Colonic mucosa (tissue), 4 donors: Measurements from ENCODE around the gene FBXL13. TPM values are rescaled to one million over a fixed set of nuclear protein-coding genes. Genes with fewer than 3 reads are reported as not detected.

Source experiments
- DNase-seq: peaks from one replicate; pipeline ENCODE4 v3.0.0-alpha.2; 2020
- H3K27ac ChIP-seq: fragments of 200-600 bp; one replicate; pipeline ENCODE4 v1.8.0; 2021
- H3K27me3 ChIP-seq: fragments of 200-600 bp; one replicate; pipeline ENCODE4 v1.8.0; 2021
- H3K36me3 ChIP-seq: fragments of 200-600 bp; one replicate; pipeline ENCODE4 v1.8.0; 2021
- H3K4me1 ChIP-seq: fragments of 200-600 bp; one replicate; pipeline ENCODE4 v1.8.0; 2021; ENCODE audit warnings: mild to moderate bottlenecking
- H3K4me3 ChIP-seq: fragments of 200-600 bp; one replicate; pipeline ENCODE4 v1.8.0; 2021
- H3K9ac ChIP-seq, 2 donors: one replicate each; pipeline ENCODE4 v1.7.0; 2013; ENCODE audit warnings: control low read depth in 2 of 2, low read depth in 2 of 2, low read length in 2 of 2
- H3K9me3 ChIP-seq: fragments of 200-600 bp; one replicate; pipeline ENCODE4 v1.8.0; 2021
- CTCF ChIP-seq: fragments of 200-600 bp; IDR thresholded peaks from one replicate; pipeline ENCODE4 v1.8.0; 2022; ENCODE audit warnings: antibody characterized with exemption, mild to moderate bottlenecking
- intact Hi-C: fragments of 100-400 bp; cut with DNase I; formaldehyde crosslinking; loops from one replicate; pipeline ENCODE4 v1.14.1; 2022
- total RNA-seq, 2 donors: library from RNA; stranded (reverse); fragmentation: NEBNext Ultra II Directional in 1 of 2; extraction: Animal tissue kit (Norgen Biotek cat#: 25700) in 1 of 2; gene quantifications; one replicate each; pipeline ENCODE4 v1.2.1, GENCODE V29; 2021
- donor health status: healthy.
- donor health status: DM: no; HTN: no; CAD: no.
- donor health status: DM: no; HTN: no; CAD: no.

FBXL13 gene
- total RNA-seq, 2 donors from 2014 or later: 0.17 to 0.64 TPM

- no peaks in the 10 kb centered on the region for H3K36me3 ChIP-seq
- H3K27me3 ChIP-seq: no peaks in the 10 kb centered on the region
- no peak overlapping the region for H3K4me3 ChIP-seq
- H3K9ac ChIP-seq: no peak overlapping the region
- intact Hi-C loops: no loop called here
- TF ChIP-seq CTCF: no peak
- no peak overlapping the region for H3K27ac ChIP-seq
- DNase-seq: no peak
- H3K4me1 ChIP-seq: no peaks in the 10 kb centered on the region
- H3K9me3 ChIP-seq: no peaks in the 10 kb centered on the region
Measured at GRCh38 chr7:102833343-102833742, 241.3 kb downstream of the FBXL13 start.

DNA sequence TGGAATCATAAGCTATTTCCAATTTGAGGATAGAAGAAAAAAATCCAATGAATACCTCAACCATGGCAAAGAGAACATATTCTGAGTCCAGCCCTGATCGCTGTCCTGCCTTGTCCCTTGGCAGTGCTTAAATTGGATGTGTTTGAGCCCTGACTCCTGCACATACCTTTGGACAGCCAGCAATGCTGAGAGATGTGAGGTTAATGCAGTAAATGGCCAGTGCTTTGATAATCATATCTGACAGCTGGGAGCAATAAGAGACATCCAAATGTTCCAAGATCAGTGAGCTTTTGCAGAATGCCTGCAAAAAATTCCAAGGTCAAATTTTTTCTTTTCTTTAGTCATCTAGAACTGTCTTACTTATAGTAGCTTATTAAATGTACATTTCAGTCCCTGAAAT is 241.9 kb downstream of the FBXL13 start:
- Histone ChIP-seq H3K4me1 (no peaks in the 10 kb centered on the region), H3K4me3 (no peak overlapping the region), H3K27ac (no peak overlapping the region), H3K9ac (no peak overlapping the region), H3K27me3 (no peaks in the 10 kb centered on the region), H3K9me3 (no peaks in the 10 kb centered on the region), H3K36me3 (no peaks in the 10 kb centered on the region)
- intact Hi-C loops: no loop called here
- no peak for TF ChIP-seq CTCF
- DNase-seq: no peak

DNA sequence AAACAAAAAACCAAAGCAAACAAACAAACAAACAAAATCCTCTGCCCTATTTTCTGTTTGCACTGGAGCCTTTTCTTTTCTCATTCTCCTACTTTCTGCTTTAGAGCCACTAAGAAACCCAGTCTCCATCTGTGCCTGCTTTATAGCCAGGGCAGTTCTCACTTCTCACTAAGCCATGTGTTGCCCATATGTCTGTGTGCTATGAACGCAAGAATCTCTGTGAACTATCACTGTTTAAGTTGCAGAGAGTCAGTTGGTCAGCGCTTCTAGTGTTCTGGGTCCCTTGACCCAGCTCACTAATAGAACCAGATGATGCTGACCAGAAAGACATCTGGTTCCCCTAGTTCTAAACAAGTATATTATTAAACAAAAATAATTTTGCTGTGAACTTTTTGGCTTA is 244.4 kb downstream of the FBXL13 start:
- Histone ChIP-seq H3K4me1 (no peaks in the 10 kb centered on the region), H3K36me3 (no peaks in the 10 kb centered on the region), H3K27ac (no peak overlapping the region), H3K27me3 (no peaks in the 10 kb centered on the region), H3K4me3 (no peak overlapping the region), H3K9ac (no peak overlapping the region), H3K9me3 (no peaks in the 10 kb centered on the region)
- TF ChIP-seq CTCF: no peak
- intact Hi-C loops: no loop called here
- DNase-seq: no peak

- H3K4me3 ChIP-seq: no peak overlapping the region
- H3K9me3 ChIP-seq: no peaks in the 10 kb centered on the region
- no peak overlapping the region for H3K27ac ChIP-seq
- DNase-seq: no peak
- TF ChIP-seq CTCF: no peak
- intact Hi-C loops: no loop called here
- H3K36me3 ChIP-seq: no peaks in the 10 kb centered on the region
- H3K27me3 ChIP-seq: no peaks in the 10 kb centered on the region
- no peak overlapping the region for H3K9ac ChIP-seq
- H3K4me1 ChIP-seq: no peaks in the 10 kb centered on the region
Measured at GRCh38 chr7:102829075-102829474, 245.5 kb downstream of the FBXL13 start.

GRCh38 chr7:102828286-102828685 is 246.3 kb downstream of the FBXL13 start:
- H3K4me3 ChIP-seq: no peak overlapping the region
- no peak overlapping the region for H3K27ac ChIP-seq
- H3K27me3 ChIP-seq: no peaks in the 10 kb centered on the region
- no peak overlapping the region for H3K9ac ChIP-seq
- H3K36me3 ChIP-seq: no peaks in the 10 kb centered on the region
- no peak for DNase-seq
- intact Hi-C loops: no loop called here
- no peak for TF ChIP-seq CTCF
- no peaks in the 10 kb centered on the region for H3K4me1 ChIP-seq
- no peaks in the 10 kb centered on the region for H3K9me3 ChIP-seq
